ENCODE results near the gene USP31. TPM values are rescaled to one million over a fixed set of nuclear protein-coding genes. Genes with fewer than 3 reads are reported as not detected.

The USP31 gene
- total and polyA plus RNA-seq, 5 experiments from 2014 or later = 0.09 to 5.2 (median 0.89) TPM

DNA sequence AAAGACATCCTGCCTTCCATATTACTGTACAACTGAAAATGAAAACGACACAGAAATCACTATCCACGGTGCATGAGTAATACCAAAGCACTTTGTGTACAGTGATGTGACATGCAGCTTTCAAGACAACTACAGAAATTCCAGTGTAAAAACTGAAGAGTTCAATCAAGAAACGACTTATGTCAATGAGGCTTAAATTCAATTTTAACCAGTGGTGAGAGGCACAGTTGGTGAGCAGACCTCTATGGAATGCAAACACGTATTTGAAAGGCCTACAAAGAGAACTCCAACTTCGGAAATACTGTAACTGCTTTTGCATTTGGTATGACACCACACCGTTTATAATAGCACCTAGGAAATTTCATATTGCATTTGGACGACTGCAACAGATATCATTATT, 87.6 kb downstream of the USP31 start:
- H3K27ac Mint-ChIP-seq = no peak overlapping the region
- no peaks in the 10 kb centered on the region for H3K9me3 Mint-ChIP-seq
- H3K4me1 Mint-ChIP-seq = peaks cover 0 to 3% (median 2%) of the 10 kb centered on the region in 4 donors
- H3K4me3 Mint-ChIP-seq = no peak overlapping the region
- POLR2A ChIA-PET = interaction anchor here (1.1 kb wide), 1 partner anchor 1938 kb away, joined by 4 read pairs; no protein-coding TSS in a partner anchor
- H3K27me3 Mint-ChIP-seq = peaks cover 11 to 20% (median 17%) of the 10 kb centered on the region in 5 donors
- H3K36me3 Mint-ChIP-seq = no peaks in the 10 kb centered on the region
- DNase-seq (no peak), ATAC-seq (no peak)

DNA sequence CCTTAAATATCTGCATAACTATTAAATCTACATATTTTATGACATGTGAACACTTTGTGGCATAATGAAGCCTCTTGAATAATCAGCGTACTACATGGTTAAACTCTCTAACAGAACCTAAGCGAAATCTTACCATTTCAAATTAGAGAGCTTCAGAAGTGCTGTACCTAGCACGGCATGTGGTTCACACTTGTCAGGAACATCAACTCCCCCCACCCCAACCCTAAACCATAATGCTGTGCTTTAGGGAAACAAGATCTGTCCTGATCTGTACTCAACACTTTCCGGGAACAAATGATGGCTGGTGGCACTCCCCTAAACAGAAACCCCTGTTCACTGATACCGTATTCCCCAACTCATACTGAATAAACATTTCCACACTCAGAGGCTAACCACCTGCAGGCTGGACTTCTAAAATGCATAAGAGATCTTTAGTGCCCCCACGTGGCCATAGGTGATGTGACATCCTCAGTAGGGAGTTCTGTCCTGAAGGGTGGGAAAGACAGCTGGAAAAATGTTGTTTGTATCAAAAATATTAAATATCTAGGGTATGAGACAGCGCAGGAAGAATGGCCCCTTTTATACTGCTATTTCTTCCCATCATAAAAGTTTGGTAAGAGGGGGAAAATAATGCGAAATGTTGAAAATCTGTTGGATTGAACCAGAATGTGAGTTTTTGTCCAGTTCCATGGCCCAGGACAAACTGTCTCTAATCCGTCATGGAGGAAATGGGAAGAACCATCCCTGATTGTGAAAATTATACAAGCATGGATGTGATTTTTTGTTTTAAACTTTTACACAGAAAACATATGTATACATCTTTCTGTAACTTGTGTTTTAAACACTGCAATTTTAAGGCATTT, 88.6 kb downstream of the USP31 start:
- no peak overlapping the region for H3K4me3 Mint-ChIP-seq
- H3K9me3 Mint-ChIP-seq = no peaks in the 10 kb centered on the region
- peak; percentile 42 to 60 for ATAC-seq
- H3K27me3 Mint-ChIP-seq = peaks cover 11 to 23% (median 21%) of the 10 kb centered on the region in 5 donors
- POLR2A ChIA-PET = no interaction called here
- H3K27ac Mint-ChIP-seq = no peak overlapping the region
- H3K4me1 Mint-ChIP-seq = peaks cover 0 to 3% (median 2%) of the 10 kb centered on the region in 4 donors
- peak; percentile 17 to 73 (median 47) for DNase-seq
- no peaks in the 10 kb centered on the region for H3K36me3 Mint-ChIP-seq

DNA sequence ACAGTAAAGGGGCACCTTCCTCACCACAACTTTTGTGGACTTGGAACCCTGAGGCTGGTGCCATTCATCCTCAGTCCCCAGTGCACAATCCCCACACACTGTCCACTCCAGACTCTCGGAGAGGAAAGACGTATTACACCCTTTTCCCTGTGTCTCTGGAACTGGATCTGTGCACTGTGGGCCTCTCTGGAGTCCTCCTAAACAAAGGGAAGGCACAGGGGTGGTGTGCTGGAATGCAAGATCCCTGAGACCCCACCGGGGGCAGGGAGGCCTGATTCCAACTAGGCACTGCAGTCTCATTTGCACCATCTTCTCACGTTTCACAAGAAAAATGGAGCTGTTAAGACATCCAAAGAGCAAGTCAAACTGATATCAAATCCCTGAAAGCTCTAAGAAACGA, 89.8 kb downstream of the USP31 start:
- H3K36me3 Mint-ChIP-seq = no peaks in the 10 kb centered on the region
- H3K4me1 Mint-ChIP-seq = peaks cover 0 to 3% (median 2%) of the 10 kb centered on the region in 4 donors
- ATAC-seq = no peak
- DNase-seq = no peak
- POLR2A ChIA-PET = no interaction called here
- H3K9me3 Mint-ChIP-seq = no peaks in the 10 kb centered on the region
- no peak overlapping the region for H3K4me3 Mint-ChIP-seq
- no peak overlapping the region for H3K27ac Mint-ChIP-seq
- peaks cover 13 to 35% (median 21%) of the 10 kb centered on the region in 5 donors for H3K27me3 Mint-ChIP-seq

DNA sequence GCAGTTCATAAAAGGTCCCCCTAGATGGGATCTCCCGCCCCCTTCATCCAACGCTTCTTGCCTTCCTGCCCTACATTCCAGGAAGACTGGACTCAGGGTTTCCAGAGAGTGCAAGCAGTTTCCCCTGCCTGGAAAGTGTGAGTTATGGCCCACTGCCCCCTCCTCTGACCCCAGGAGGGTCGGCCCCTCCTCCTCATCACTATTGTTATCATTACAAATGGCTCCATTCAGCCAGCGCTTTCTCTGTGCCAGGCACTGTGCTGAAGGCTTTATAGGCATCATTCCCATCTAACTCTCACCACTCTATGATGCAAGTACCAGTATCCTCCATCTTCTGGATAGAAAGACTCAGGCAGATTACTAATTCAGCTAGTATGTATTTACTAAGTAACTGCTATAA, 90.7 kb downstream of the USP31 start:
- H3K36me3 Mint-ChIP-seq = no peaks in the 10 kb centered on the region
- no peak overlapping the region for H3K4me3 Mint-ChIP-seq
- H3K27ac Mint-ChIP-seq = no peak overlapping the region
- DNase-seq (no peak), ATAC-seq (no peak)
- peaks cover 0 to 3% (median 2%) of the 10 kb centered on the region in 4 donors for H3K4me1 Mint-ChIP-seq
- POLR2A ChIA-PET = no interaction called here
- no peaks in the 10 kb centered on the region for H3K9me3 Mint-ChIP-seq
- peaks cover 13 to 37% (median 24%) of the 10 kb centered on the region in 5 donors for H3K27me3 Mint-ChIP-seq

DNA sequence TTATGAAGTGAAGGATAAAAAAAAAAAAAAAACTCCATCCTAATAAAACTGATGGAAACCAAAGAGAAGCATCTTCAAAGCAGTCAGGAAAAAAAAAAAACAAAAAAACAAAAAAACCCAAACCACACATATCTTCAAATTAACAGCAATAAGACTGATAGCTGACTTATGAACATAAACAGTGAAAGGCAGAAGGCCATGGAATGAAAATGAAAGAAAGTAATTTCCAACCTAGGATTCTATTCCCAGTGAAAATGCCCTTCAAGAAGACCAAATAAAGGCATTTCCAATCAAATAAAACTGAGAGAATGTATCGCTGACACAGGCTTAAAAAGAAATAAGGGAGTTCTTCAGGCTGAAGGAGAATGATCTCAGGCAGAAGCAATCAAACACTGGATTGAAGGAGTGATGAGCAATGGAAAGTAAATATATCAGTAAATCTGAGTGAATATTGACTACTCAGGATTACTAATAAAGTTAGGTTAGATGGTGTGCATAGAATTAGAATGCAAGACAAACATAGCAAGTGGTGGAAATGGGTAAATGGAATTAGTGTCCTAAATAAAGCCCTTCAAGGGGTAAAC, 92.1 kb downstream of the USP31 start:
- no peak overlapping the region for H3K4me3 Mint-ChIP-seq
- ATAC-seq = no peak
- H3K27ac Mint-ChIP-seq = no peak overlapping the region
- H3K9me3 Mint-ChIP-seq = no peaks in the 10 kb centered on the region
- POLR2A ChIA-PET = no interaction called here
- peaks cover 0 to 3% (median 2%) of the 10 kb centered on the region in 4 donors for H3K4me1 Mint-ChIP-seq
- no peak for DNase-seq
- H3K36me3 Mint-ChIP-seq = no peaks in the 10 kb centered on the region
- H3K27me3 Mint-ChIP-seq = peaks cover 13 to 43% (median 35%) of the 10 kb centered on the region in 5 donors

DNA sequence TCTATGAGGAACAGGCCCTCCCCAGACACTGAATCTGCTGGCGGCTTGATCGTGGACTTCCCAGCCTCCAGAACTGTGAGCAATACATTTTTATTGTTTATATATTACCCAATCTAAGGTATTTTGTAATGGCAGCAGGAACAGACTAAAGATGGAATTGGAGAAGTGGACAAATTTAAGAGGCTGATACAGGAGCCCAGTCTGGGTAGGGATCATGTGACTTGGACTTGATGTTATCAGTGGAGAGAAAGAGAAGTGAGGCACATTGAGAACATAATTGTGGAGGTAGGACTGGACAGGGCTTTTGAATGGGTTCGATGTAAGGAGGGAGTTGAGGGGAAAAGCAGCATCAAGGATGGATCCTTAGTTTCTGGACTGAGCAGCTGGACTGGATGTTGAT, 93.8 kb downstream of the USP31 start:
- Mint-ChIP-seq H3K27ac (peak overlapping the region in 1 of 10 donors; percentile 19), H3K4me1 (peaks cover 0 to 2% (median under 1%) of the 10 kb centered on the region in 4 donors), H3K27me3 (peaks cover 20 to 51% (median 46%) of the 10 kb centered on the region in 5 donors), H3K4me3 (no peak overlapping the region), H3K36me3 (no peaks in the 10 kb centered on the region), H3K9me3 (no peaks in the 10 kb centered on the region)
- no peak for ATAC-seq
- POLR2A ChIA-PET = no interaction called here
- no peak for DNase-seq

DNA sequence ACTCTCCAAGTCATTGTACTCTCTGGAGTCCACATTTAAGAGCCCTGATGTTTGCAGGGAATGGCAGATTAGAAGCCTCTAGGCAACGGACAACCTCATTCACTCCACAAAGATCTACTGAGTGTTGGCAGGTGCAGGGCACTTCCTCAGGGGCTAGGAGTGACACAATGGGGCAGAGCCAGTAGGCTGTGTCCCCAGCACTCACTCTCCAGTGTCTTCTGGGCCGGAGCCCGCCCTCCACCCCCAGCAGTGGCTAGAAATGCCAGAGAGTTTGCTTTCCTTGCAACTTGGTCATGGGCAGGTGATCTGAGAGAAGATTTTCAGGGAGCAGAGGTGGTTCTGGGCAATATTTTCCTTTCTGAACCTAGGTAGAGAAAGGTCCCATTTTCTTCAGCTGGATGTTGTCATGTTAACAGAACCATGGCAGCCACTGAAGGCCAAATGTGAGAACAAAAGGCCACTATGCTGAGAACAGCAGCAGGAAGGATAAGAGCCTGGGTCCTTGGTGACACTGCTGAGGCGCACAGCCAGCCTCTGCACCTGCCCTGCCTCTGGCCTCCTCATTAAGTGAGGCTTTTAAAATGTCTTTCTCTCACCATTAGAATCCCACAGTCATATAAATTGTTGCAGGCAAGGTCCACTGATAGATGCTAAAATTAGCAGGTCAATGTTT, 96.2 kb downstream of the USP31 start:
- Mint-ChIP-seq H3K27ac (no peak overlapping the region), H3K9me3 (peaks cover 0 to 5% (median 0%) of the 10 kb centered on the region in 9 donors), H3K4me3 (no peak overlapping the region), H3K4me1 (peaks cover 0 to 2% (median 0%) of the 10 kb centered on the region in 4 donors), H3K27me3 (peaks cover 28 to 63% (median 54%) of the 10 kb centered on the region in 5 donors), H3K36me3 (no peaks in the 10 kb centered on the region)
- DNase-seq (no peak), ATAC-seq (no peak)
- POLR2A ChIA-PET = no interaction called here

DNA sequence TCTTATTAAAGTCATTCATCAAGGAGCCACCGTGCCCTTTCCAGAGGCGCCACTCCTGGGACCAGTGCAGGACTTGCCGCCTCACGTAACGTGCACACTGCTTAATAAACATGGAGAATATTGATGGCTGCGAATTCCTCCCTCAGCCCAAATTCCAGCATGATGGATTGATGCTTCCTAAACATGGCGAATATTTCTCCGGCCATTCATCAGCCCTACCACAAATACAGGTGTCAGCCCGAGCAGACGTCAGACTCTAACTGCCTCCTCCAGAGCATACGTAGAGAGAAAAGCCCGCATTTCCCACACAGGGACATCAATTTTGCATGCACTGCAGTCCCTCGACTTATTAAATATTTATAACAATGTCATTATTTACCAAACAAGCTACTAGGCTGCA, 97.0 kb downstream of the USP31 start:
- Mint-ChIP-seq H3K27ac (no peak overlapping the region), H3K9me3 (peaks cover 0 to 5% (median 0%) of the 10 kb centered on the region in 9 donors), H3K36me3 (no peaks in the 10 kb centered on the region), H3K4me3 (no peak overlapping the region), H3K27me3 (peaks cover 31 to 67% (median 54%) of the 10 kb centered on the region in 5 donors), H3K4me1 (peaks cover 0 to under 1% (median 0%) of the 10 kb centered on the region in 4 donors)
- ATAC-seq (no peak), DNase-seq (no peak)
- POLR2A ChIA-PET = no interaction called here

DNA sequence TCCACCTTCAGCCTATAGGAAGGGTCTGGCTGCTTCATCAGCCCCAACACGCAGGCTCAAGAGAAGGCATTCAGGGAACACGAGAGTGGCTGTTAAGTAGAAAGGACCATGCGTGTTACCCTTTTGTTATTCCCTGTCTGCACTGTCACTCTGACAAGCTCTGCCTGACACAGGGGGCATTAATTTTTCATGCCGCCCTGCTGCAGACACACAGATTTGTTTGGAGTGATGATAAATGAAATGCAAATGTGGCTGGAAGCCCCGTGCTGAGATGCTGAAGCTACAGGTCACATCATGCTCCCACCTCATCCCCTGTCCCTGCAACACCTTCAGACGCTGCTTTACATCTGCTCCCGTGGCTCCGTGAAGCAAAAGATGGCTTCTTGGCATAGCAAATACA, 97.7 kb downstream of the USP31 start:
- no peak overlapping the region for H3K4me3 Mint-ChIP-seq
- no peak for ATAC-seq
- H3K9me3 Mint-ChIP-seq = peaks cover 0 to 5% (median 0%) of the 10 kb centered on the region in 9 donors
- H3K27me3 Mint-ChIP-seq = peaks cover 28 to 67% (median 51%) of the 10 kb centered on the region in 5 donors
- H3K27ac Mint-ChIP-seq = no peak overlapping the region
- no peaks in the 10 kb centered on the region for H3K36me3 Mint-ChIP-seq
- no peak for DNase-seq
- POLR2A ChIA-PET = no interaction called here
- H3K4me1 Mint-ChIP-seq = no peaks in the 10 kb centered on the region

DNA sequence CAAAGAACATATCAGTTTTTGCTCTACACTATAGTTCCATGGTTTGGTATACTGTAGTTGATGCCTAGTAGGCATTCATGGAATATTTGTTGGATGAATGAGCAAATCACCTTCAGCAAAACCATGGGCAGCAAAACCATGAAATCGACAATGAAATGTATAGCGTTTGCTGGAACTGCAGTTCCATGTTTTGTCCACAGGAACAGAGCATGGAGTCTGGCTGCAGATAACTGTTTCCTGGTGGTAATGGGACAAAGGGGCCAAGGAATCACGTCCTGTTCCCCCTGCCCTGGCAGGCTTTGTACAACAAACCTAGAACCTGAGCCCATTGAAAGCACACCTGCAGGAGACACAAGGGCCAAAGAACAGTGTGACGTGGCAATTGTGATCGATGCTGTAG, 101.1 kb downstream of the USP31 start:
- Mint-ChIP-seq H3K27me3 (peaks cover 33 to 62% (median 45%) of the 10 kb centered on the region in 5 donors), H3K4me3 (no peak overlapping the region), H3K27ac (no peak overlapping the region), H3K36me3 (peaks cover 0 to 13% (median 0%) of the 10 kb centered on the region in 3 donors), H3K4me1 (no peaks in the 10 kb centered on the region), H3K9me3 (peaks cover 0 to 24% (median 13%) of the 10 kb centered on the region in 9 donors)
- ATAC-seq = no peak
- POLR2A ChIA-PET = no interaction called here
- no peak for DNase-seq

DNA sequence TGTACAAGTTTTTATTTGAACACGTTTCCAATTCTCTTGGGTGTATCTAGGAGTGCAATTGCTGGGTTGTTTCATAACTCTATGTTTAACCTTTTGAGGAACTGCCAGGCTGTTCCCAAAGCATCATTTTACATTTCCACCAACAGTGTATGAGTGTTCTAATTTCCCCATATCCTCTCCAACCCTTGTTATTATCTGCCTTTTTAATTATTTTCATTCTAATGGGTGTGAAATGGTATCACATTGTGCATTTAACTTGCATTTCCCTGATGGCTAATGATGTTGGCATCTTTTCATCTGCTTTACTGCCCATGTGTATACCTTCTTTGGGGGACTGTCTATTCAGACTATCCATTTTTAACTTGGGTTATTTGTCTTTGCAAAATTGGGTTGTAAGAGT, 104.2 kb downstream of the USP31 start:
- Mint-ChIP-seq H3K4me1 (no peaks in the 10 kb centered on the region), H3K27ac (no peak overlapping the region), H3K9me3 (peaks cover 0 to 24% (median 13%) of the 10 kb centered on the region in 9 donors), H3K27me3 (peaks cover 24 to 44% (median 35%) of the 10 kb centered on the region in 5 donors), H3K36me3 (peaks cover 0 to 13% (median 0%) of the 10 kb centered on the region in 3 donors), H3K4me3 (no peak overlapping the region)
- no peak for ATAC-seq
- DNase-seq = no peak
- POLR2A ChIA-PET = no interaction called here

DNA sequence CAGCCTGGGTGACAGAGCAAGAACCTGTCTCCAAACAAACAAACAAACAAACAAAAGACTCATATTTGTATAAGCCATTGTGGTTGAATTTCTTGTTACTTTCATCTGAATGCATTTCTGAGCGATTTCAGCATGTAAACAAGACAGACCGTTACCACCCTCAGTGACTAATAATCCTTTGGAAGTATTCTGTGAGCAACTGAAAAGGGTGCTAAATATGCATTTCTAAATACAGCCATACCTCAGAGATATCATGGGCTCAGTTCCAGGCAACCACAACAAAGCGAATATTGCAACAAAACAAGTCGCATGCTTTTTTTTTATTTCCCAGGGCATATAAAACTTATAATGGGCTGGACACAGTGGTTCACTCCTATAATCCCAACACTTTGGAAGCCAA, 109.0 kb downstream of the USP31 start:
- peaks cover 0 to 11% (median 0%) of the 10 kb centered on the region in 3 donors for H3K36me3 Mint-ChIP-seq
- POLR2A ChIA-PET = no interaction called here
- no peak overlapping the region for H3K27ac Mint-ChIP-seq

DNA sequence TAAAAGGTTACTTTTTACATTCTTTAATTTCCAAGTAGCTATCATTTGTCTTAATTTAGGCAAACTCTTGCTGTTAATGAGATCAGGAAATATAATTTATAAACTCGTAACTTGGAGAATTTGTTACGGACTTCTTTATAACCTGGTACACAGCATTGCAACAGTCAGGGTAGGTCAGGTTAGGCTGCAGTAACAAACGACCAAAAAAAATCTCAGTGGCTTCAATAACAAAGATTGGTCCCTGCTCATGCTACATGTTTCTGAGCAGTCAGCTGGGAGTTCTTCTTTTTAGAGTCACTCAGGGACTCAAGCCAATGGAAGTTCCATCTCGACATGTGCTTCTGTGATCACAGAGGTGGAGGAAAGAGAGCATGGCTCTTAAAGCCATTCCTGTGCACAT, 110.1 kb downstream of the USP31 start:
- DNase-seq (no peak), ATAC-seq (no peak)
- H3K4me3 Mint-ChIP-seq = no peak overlapping the region
- peaks cover 0 to under 1% (median 0%) of the 10 kb centered on the region in 3 donors for H3K36me3 Mint-ChIP-seq
- no peaks in the 10 kb centered on the region for H3K4me1 Mint-ChIP-seq
- H3K27me3 Mint-ChIP-seq = peaks cover 6 to 14% (median 10%) of the 10 kb centered on the region in 5 donors
- POLR2A ChIA-PET = no interaction called here
- no peak overlapping the region for H3K27ac Mint-ChIP-seq
- H3K9me3 Mint-ChIP-seq = peaks cover 0 to 14% (median 5%) of the 10 kb centered on the region in 9 donors

More for the DNA sequence above, 109.0 kb downstream of the USP31 start:
- no peak overlapping the region for H3K4me3 Mint-ChIP-seq
- H3K27me3 Mint-ChIP-seq = peaks cover 14 to 23% (median 19%) of the 10 kb centered on the region in 5 donors
- DNase-seq (no peak), ATAC-seq (no peak)
- H3K9me3 Mint-ChIP-seq = peaks cover 6 to 17% (median 11%) of the 10 kb centered on the region in 9 donors
- no peaks in the 10 kb centered on the region for H3K4me1 Mint-ChIP-seq

Data from naive thymus-derived CD8-positive, alpha-beta T cell (primary cell).